ENCODE results near the gene ZNF580.

DNA sequence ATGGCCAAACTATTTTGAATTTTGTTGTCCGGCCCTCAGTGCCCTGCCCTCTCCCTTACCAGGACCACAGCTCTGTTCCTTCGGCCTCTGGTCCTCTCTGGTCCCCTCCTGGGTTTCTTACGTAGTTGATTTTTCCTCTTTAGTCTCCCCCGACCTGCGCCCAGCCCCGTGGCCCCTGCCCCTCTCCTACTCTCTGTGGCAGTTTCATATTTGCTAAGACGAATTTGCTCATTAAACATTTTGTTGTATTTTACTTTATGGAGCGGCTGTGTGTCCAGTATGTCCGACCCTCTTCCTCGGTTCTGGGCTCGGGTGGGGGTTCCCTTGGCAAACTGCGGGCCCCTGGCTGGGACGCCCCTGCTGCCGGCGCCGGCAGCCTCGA lies 33.6 kb downstream of the ZNF580 start:
- TF ChIP-seq TEAD4 (CRISPR knock-in tag; IDR thresholded peaks at IDR 0.05) (no peak), ZNF671 (CRISPR knock-in tag; IDR thresholded peaks at IDR 0.05) (no peak), ZNF263 (CRISPR knock-in tag; IDR thresholded peaks at IDR 0.05; ENCODE audit: low read depth) (no peak), ATF1 (CRISPR knock-in tag; IDR thresholded peaks at IDR 0.05) (no peak), NFE2L1 (CRISPR knock-in tag; IDR thresholded peaks at IDR 0.05) (no peak)
- TF ChIP-seq, protein P1, sequence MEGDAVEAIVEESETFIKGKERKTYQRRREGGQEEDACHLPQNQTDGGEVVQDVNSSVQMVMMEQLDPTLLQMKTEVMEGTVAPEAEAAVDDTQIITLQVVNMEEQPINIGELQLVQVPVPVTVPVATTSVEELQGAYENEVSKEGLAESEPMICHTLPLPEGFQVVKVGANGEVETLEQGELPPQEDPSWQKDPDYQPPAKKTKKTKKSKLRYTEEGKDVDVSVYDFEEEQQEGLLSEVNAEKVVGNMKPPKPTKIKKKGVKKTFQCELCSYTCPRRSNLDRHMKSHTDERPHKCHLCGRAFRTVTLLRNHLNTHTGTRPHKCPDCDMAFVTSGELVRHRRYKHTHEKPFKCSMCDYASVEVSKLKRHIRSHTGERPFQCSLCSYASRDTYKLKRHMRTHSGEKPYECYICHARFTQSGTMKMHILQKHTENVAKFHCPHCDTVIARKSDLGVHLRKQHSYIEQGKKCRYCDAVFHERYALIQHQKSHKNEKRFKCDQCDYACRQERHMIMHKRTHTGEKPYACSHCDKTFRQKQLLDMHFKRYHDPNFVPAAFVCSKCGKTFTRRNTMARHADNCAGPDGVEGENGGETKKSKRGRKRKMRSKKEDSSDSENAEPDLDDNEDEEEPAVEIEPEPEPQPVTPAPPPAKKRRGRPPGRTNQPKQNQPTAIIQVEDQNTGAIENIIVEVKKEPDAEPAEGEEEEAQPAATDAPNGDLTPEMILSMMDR (IDR thresholded peaks at IDR 0.05) = no peak

Data from WTC11 (cell line).